GM18526 (cell line): ENCODE results near the gene THSD8.

Experiments used
- POLR2A ChIP-seq: IDR thresholded peaks from 3 replicates; pipeline ENCODE4 v1.6.1; 2011; ENCODE audit not compliant: insufficient read length; ENCODE audit errors: extremely low read depth

Gene THSD8

DNA sequence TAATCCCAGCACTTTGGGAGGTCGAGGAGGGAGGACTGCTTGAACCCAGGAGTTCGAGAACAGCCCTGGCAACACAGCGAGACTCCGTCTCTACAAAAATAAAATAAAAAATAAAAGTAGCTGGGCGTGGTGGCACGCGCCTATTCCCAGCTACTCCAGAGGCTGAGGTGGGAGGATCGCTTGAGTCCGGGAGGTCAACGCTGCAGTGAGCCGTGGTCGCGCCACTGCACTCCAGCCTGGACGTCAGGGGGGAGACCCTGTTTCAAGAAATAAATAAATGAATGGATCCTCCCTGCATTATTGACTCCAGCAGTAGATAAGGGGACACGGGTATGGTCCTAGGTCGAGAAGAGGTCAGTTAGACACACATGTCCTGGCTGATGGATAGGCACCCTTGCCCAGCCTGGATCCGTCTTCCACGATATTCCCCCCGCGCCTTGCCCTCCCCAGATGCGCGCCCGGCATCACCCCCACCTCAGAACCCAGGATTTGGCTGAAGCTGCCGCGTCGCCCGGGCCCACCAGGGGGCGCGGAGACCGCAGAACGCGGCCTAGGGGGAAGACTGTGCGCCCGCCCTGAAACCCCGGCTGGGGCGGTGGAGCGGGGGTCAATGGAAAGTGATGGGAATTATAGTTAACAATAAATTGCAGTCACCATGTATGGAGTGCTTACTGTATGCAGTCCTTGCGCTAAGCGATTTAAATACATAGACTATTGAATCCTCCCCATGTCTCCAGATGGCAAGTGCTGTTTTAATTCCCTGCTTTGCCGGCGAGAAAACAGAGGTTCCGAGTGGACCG is 24.5 kb upstream of the THSD8 start:
- TF ChIP-seq POLR2A = no peak

DNA sequence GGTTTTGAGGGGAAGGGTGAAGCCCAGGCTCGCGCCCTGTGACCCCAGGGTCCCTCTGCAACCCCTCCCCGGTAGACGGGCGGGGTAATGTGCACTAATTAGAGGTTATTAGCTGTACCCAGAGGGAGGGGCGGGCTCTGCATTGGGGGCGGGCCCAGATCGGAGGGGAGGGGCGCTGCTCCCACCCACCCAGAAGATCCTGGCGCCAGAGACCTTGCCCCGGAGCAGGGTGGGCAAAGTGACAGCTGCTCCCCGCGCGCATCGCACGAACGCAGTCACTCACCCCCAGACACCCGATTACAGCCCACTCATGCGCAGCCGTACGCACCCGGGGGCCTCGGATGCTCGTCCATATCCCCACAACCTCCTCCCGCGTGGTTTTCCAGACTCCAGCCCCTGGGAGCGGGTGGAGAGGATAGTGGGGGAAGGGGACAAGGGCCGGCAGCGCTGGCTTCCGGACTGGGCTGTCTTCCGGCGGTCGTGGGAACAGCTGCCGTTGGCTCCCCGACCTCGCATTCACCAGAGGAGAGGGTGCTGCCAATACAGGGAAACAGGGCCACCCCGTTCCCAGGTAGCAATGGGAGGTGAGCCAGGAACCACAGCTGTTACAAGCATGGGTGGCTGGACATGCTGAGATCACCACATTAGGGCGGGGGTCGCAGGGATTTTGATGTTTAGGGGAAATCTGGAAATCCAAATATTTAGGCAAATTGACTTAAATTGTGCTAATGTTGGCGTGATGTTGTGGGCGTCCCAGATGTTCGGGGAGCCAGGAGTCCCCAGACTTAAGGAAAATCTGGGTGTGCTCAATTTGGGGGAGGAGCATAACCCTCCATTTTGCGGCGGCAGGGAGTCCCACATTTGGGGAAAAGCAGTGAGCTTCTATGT is 23.6 kb upstream of the THSD8 start:
- TF ChIP-seq POLR2A = peak; percentile 79

DNA sequence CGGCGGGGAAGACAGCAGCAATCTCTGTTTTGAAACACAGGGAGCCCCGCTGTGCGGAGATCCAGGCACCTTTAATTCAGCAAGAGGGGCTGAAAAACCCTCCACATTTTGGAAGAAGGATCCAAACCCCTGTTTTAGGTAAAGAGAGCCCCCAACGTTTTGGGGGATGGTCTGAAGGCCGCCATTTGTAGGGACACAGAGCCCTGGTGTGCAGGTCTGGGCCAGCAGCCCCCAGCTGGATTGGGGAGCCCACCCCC is 23.0 kb upstream of the THSD8 start:
- no peak for TF ChIP-seq POLR2A

DNA sequence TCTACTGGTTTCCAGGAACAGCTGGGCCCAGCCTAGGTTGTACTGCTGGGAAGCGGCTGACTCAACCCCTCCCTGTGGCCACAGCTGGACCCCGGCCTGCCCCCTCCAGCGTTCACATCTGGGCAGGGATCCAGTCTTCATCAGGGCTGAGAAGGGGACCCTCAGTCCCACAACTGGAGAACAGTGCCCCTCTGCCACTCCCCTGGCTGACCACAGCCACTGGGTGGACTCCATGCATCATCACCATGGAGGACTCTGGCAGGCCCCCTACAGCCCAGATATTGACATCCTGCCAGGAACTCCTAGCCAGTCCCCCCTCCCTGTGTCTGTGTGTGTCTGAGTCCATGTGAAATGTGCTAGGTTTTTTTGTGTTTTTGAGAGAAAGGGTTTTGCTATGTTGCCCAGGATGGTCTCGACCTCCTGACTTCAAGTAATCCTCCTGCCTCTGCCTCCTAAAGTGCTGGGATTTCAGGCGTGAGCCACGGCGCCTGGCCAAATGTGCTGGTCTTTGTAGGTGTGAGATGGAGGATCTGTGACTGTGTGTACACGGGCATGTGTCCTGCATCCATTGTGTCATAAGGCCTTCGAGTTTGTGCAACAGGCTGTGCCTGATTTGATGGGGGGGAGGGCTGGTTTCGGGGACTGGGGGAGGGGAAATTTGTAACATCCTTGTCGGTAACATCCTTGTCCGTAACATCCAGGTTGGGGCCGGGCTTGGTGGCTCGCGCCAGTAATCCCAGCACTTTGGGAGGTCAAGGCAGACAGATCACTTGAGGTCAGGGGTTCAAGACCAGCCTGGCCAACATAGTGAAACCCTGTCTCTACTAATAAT is 22.5 kb upstream of the THSD8 start:
- TF ChIP-seq POLR2A = no peak

DNA sequence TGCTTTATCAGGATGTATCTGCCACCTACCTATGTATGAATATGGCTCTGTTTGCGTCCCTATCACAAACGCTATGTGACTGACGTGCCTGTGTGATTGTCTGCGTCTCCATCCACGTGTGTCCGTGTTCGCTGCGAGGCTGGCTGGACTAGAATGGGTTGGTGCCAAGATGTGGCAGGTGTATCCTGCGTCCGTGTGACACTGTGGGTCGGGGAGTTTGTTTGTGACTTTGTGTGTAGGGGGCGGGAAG is 19.8 kb upstream of the THSD8 start:
- no peak for TF ChIP-seq POLR2A

DNA sequence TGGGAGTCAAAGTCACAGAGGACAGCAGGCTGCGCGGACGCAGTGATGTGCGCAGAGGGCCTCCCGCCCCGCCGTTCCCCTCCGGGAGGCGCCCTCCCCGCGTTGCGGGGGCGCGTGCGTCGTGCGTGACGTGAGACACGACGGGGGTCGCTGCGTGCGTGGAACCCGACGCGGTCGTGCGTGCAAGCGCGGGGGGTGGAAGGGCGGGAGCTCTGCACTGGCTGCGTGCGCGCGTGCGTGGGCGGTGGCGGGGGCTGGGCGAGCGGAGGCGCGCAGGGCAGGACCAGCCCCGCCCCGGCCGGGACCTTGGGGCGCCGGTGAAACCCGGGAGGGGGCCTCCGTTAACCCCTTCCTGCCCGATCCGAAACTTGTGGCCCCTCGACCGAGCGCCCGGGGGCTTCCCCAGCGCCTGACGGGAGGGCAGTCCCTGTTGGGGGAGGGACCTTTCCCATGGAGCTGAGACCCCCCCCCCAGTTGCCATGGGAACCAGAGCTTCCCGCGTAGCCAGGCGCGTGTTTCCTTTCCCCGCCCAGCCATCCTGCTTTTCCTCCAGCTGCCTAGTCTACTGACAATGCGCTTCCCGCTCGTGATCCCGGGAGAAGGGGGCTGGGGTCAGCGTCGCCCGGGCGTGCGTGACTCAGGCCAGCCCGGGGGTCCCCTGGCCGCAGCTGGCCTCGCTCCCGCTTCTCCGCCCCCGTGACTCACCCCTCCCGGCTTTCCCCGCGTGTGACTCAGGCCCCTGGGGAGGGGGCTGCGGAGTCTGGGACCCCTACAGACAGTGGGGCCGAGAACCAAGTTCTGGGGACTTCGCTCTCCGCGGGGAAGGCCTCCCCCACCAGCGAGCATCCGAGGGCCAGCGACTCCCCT is 19.2 kb upstream of the THSD8 start:
- peak; percentile 44 for TF ChIP-seq POLR2A

DNA sequence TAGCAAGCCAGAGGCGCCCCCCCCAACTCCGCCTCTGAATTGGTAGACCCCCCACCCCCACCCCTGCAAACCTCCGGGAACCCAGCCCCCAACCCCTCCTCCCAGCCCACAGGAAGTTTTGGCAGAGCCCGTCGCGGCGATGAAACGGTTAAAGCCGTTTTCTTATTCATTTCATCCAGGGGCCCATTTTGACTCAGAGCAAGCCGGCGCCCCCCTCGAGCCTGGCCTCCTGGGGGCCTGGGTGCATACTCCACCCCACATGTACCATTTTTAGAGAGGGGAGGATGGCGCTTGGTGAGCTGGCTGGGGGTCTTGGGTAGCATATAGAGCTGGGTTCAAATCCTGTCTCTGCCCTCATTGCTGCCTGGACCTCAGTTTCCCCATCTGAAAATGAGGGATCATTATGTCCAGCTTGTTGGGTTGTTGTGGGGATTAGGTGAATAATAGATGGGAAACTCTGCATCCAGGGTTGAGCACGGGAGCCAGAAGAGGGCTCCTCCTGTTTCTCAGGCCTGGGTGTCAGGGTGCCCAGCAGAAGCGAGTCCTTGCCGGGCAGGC is 18.5 kb upstream of the THSD8 start:
- no peak for TF ChIP-seq POLR2A

DNA sequence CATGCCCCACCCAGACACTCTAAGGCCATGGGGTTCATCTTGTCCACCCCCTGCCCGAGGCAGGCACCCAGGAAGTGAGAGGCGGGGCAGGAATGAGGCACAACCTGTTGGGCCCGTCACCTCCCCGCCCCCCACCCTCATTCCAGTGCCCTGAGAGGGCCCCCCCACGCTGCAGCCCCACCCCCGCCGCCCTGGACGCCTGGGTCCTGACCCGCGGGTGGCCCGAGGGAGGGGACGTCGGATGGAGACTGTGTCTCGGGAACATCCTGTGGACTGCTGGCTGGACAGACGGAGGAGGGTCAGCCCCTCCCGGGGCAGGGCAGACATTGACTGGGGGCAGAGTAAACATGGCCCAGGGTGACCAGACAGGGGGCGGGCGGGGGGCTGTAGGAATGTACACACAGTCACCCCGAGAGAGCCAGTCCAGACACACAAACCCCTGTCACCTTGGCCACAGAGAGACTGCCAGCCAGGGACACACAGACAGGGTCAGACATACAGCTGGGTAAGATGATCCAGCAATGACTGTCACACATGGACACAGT is 17.9 kb upstream of the THSD8 start:
- peak; percentile 29 for TF ChIP-seq POLR2A

DNA sequence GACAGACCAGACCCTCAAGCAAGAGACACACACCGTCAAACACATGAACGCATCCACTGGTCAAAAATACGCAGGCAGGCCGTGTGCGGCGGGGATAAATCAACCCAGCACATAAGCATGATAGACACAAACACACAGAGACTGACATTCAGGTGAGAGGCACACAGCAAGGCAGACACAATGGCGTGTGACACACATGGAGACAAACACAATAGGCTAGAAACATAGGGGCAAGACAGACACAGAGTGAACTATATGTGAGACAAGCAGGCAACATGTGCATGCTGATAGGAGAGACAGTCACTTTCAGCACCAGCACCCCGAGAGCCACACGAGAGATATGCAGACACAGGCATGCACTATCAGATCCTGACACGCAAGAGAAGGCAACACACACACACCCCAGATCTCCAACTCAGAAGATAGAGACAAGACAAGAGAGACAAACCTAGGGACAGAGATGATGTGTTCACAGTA is 17.4 kb upstream of the THSD8 start:
- no peak for TF ChIP-seq POLR2A

DNA sequence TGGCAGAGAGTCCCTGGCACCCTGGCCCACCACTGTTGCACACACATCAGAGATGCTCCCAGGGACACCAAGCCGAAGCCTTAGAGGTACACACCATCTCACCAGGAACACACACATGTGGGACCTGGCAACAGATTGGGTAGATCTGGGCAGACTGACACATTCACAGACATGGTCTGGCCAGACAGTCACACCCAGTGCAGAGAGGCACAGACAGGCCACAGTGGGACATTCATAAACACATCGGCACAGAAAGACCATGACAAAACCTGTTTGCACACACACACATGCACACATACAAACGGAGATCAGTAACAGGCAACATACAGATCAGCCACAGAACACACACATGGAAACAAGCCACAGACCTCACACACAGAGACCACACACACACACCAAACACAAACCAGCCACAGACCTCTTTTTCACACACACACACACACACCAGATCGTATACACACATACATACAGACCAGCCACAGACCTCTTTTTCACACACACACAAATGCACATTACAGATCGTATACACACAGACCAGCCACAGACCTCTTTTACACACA is 16.9 kb upstream of the THSD8 start:
- TF ChIP-seq POLR2A = no peak

DNA sequence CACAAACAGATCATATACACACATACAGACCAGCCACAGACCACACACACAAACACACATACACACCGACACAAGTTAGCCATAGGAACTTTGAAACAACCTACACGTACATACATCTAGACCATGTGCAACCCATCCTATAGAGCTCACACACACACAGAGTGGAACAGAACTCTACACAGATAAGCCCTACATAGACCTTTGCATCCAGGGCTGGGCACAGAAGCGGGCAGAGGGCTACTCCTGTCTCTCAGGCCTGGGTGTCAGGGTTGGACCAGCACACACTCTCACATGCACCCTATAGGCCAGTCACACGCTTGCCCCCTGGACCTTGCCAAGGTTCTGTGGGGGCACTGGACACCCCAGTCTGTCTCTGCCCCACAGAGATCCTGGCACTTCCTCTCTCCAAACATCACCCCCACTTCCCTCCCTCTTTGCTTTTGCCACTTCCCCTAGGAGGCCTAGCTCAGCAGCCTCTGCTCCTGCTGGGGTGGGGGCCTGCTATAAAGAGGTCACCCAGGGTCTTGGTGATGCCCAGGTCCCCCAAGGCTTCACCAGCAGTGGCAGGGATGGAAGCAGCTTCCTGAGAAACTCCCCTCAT is 16.3 kb upstream of the THSD8 start:
- no peak for TF ChIP-seq POLR2A

DNA sequence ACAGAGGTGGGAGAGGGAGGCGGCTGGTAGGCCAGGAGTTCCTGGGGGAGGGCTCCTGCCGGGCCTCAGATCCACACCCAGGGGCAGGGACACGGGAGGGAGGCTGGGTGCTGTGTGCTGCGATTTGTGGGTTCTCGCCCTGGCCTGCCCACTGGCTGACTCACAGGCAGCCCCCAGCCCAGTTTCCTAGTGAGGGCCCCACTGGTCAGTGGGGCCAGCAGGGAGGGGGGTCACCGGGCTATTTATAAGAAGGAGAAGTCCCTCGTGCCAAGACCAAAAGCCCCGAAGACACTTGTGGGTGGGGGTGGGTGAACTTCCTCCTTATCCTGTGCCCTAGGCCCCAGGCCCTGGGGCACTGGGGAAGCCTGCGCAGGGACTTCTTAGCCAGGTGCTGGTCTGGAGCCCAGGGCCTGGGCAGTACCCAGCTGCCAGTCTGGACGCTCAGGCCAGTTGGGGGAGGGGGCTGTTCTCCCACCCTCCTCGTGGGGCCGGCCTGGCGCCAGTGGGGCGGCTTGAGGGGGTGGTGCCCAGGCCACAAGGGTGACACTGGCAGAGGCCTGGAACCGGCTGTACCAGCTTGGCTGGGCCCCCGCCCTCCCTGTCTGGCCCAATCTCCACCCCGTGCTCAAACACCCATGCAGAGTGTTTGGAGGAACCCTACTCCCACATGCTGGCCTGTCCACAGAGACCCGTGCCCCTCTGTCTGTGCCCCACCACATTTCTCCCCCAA is 15.6 kb upstream of the THSD8 start:
- no peak for TF ChIP-seq POLR2A

DNA sequence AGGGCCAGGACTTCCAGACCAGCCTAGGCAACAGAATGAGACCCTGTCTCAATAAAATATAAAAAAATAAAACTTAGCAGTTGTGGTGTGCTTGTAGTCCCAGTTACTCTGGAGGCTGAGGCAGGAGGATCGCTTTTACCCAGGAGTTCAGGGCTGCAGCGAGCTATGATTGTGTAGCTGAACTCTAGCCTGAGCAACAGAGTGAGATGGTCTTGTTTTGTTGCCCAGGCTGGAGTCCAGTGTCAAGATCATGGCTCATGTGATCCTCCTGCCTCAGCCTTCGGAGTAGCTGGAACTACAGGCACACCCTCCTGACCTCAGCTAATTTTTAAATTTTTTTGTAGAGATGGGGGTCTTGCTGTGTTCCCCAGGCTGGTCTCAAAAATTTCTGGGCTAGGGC is 14.9 kb upstream of the THSD8 start:
- no peak for TF ChIP-seq POLR2A
